Activated CD4-positive, alpha-beta memory T cell treated with anti-CD3 and anti-CD28 coated beads for 36 hours (primary cell): ENCODE results near the gene DCAF15. TPM values are rescaled to one million over a fixed set of nuclear protein-coding genes. Genes with fewer than 3 reads are reported as not detected.

ENCODE experiments used
- total RNA-seq, 2 experiments: library from RNA; stranded (reverse); gene quantifications; one replicate each; pipeline ENCODE4 v1.2.3, GENCODE V29; 2021

The DCAF15 gene
- total RNA-seq, 2 experiments from 2014 or later, result 67.0 to 72.0 TPM

Other genes with a start within 250 kb of the DCAF15 start
- 10 to 100 TPM; 17.7 to 19.3 TPM for gene MRI1, start 188.0 kb upstream of the DCAF15 start, total RNA-seq
- gene C19orf53, start 178.1 kb upstream of the DCAF15 start, total RNA-seq, result 100 to 1,000 TPM; 124 to 142 TPM
- gene ZSWIM4, start 157.1 kb upstream of the DCAF15 start, total RNA-seq, result 10 to 100 TPM in 1 of 2 experiments, 1 to 10 TPM in 1; 9.2 to 10.2 TPM
- gene NANOS3, start 75.4 kb upstream of the DCAF15 start, total RNA-seq, result 1 to 10 TPM; 1.1 to 2.7 TPM
- 1 to 10 TPM; 7.7 to 9.0 TPM for gene BRME1, start 46.4 kb upstream of the DCAF15 start, total RNA-seq
- gene CC2D1A, start 46.3 kb upstream of the DCAF15 start, total RNA-seq, result 10 to 100 TPM; 25.8 to 31.0 TPM
- under 1 TPM; 0.34 to 0.50 TPM for gene PODNL1, start 14.1 kb upstream of the DCAF15 start, total RNA-seq
- 10 to 100 TPM; 14.4 to 15.2 TPM for gene RFX1, start 53.8 kb downstream of the DCAF15 start, total RNA-seq
- gene RLN3, start 75.6 kb downstream of the DCAF15 start, total RNA-seq, result not detected
- gene IL27RA, start 79.3 kb downstream of the DCAF15 start, total RNA-seq, result 10 to 100 TPM; 61.9 to 62.0 TPM
- not detected for gene PALM3, start 109.6 kb downstream of the DCAF15 start, total RNA-seq
- 1 to 10 TPM; 2.4 to 2.5 TPM for gene MISP3, start 120.3 kb downstream of the DCAF15 start, total RNA-seq
- gene C19orf67, start 133.3 kb downstream of the DCAF15 start, total RNA-seq, result not detected
- gene SAMD1, start 138.2 kb downstream of the DCAF15 start, total RNA-seq, result 10 to 100 TPM; 74.5 to 77.6 TPM
- 10 to 100 TPM; 64.3 to 65.6 TPM for gene PRKACA, start 165.3 kb downstream of the DCAF15 start, total RNA-seq
- gene ASF1B, start 184.1 kb downstream of the DCAF15 start, total RNA-seq, result 10 to 100 TPM; 67.7 to 70.8 TPM